ENCODE measurements around the gene TEX11.

- TF ChIP-seq, protein P1, sequence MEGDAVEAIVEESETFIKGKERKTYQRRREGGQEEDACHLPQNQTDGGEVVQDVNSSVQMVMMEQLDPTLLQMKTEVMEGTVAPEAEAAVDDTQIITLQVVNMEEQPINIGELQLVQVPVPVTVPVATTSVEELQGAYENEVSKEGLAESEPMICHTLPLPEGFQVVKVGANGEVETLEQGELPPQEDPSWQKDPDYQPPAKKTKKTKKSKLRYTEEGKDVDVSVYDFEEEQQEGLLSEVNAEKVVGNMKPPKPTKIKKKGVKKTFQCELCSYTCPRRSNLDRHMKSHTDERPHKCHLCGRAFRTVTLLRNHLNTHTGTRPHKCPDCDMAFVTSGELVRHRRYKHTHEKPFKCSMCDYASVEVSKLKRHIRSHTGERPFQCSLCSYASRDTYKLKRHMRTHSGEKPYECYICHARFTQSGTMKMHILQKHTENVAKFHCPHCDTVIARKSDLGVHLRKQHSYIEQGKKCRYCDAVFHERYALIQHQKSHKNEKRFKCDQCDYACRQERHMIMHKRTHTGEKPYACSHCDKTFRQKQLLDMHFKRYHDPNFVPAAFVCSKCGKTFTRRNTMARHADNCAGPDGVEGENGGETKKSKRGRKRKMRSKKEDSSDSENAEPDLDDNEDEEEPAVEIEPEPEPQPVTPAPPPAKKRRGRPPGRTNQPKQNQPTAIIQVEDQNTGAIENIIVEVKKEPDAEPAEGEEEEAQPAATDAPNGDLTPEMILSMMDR (IDR thresholded peaks at IDR 0.05; ENCODE audit: low read depth, low read length, poor library complexity, severe bottlenecking) = no peak
- no peak for TF ChIP-seq EZH2phosphoT487 (IDR thresholded peaks at IDR 0.05; ENCODE audit: borderline replicate concordance, low read length)
Measured at GRCh38 chrX:70826715-70827114, 81.8 kb downstream of the TEX11 start.

All from DOHH2 (cell line).